H1 (cell line): ENCODE data around the gene CALM3. TPM values are rescaled to one million over a fixed set of nuclear protein-coding genes. Genes with fewer than 3 reads are reported as not detected.

Source experiments
- CTCF ChIA-PET: fragments of 300-600 bp; sonication (Branson Sonifier 250); formaldehyde crosslinking; loops from one replicate; lab custom pipeline; 2021; ENCODE audit not compliant: partially characterized antibody; lab: Charles Lee
- POLR2A ChIA-PET: fragments of 300-600 bp; sonication (Branson Sonifier 250); formaldehyde crosslinking; loops from one replicate; lab custom pipeline; 2021; ENCODE audit warnings: inconsistent platforms; ENCODE audit not compliant: partially characterized antibody; lab: Charles Lee
- DNase-seq, 2 experiments: peaks; one replicate each; pipeline versions ENCODE4 v3.0.0 to v3.0.0-alpha.2; 2010 to 2022; ENCODE audit warnings: low spot score in 2 of 2, low read depth in 1 of 2, mixed read lengths in 1 of 2
- FAIRE-seq: peaks from 2 replicates; lab custom pipeline; 2011; peaks lifted over from hg19 to GRCh38; lab: Jason Lieb, UNC
- H2AFZ ChIP-seq: 2 replicates; pipeline ENCODE4 v1.8.1; 2012; ENCODE audit warnings: low read length, inconsistent platforms
- H2AK5ac ChIP-seq: 2 replicates; pipeline ENCODE4 v1.6.1; 2013; ENCODE audit warnings: low read depth, low read length
- H2BK120ac ChIP-seq: replicated peaks from 2 replicates; pipeline ENCODE3; 2013; ENCODE audit warnings: low read depth, low read length, inconsistent platforms
- H2BK12ac ChIP-seq: 2 replicates; pipeline ENCODE4 v1.6.1; 2013; ENCODE audit warnings: low read depth, low read length
- H2BK15ac ChIP-seq: 2 replicates; pipeline ENCODE4 v1.6.1; 2013; ENCODE audit warnings: low read length
- H2BK20ac ChIP-seq: 2 replicates; pipeline ENCODE4 v1.6.1; 2013; ENCODE audit warnings: low read length
- H2BK5ac ChIP-seq: 2 replicates; pipeline ENCODE4 v1.6.1; 2013; ENCODE audit warnings: low read depth, low read length
- H3K14ac ChIP-seq: 2 replicates; pipeline ENCODE4 v1.6.1; 2013; ENCODE audit warnings: inconsistent platforms; ENCODE audit not compliant: insufficient read length
- H3K18ac ChIP-seq: 2 replicates; pipeline ENCODE4 v1.6.1; 2013; ENCODE audit warnings: low read length; ENCODE audit errors: extremely low read depth
- H3K23ac ChIP-seq: 2 replicates; pipeline ENCODE4 v1.6.1; 2013; ENCODE audit warnings: inconsistent platforms; ENCODE audit not compliant: insufficient read length
- H3K23me2 ChIP-seq: 2 replicates; pipeline ENCODE4 v1.6.1; 2013; ENCODE audit warnings: low read depth, low read length
- H3K27ac ChIP-seq: 2 replicates; pipeline ENCODE4 v1.6.1; 2011; ENCODE audit warnings: low read depth, low read length, inconsistent platforms
- H3K27me3 ChIP-seq, 4 experiments: replicated peaks in 1 of 4; 1 replicate in 1 of 4; 2 replicates in 3 of 4; pipeline versions ENCODE4 v1.6.1 to v1.8.1; 2011 to 2013; ENCODE audit warnings: low read length in 3 of 4, mild to moderate bottlenecking in 3 of 4, inconsistent platforms in 2 of 4, mixed read lengths in 2 of 4, moderate library complexity in 1 of 4; ENCODE audit not compliant: control insufficient read depth in 3 of 4, insufficient read depth in 3 of 4; ENCODE audit errors: extremely low read depth in 1 of 4
- H3K36me3 ChIP-seq, 4 experiments: 2 replicates each; pipeline versions ENCODE4 v1.6.1 to v1.8.1; 2011 to 2013; ENCODE audit warnings: mild to moderate bottlenecking in 4 of 4, low read length in 3 of 4, moderate library complexity in 2 of 4, control low read depth in 1 of 4, inconsistent platforms in 1 of 4; ENCODE audit not compliant: insufficient read depth in 4 of 4, control insufficient read depth in 2 of 4
- H3K4ac ChIP-seq: replicated peaks from 2 replicates; pipeline ENCODE3; 2013; ENCODE audit warnings: low read length, low read depth, mixed read lengths, inconsistent platforms; ENCODE audit not compliant: insufficient read length
- H3K4me1 ChIP-seq, 4 experiments: replicated peaks in 1 of 4; 1 replicate in 1 of 4; 2 replicates in 3 of 4; pipeline versions ENCODE4 v1.6.1 to v1.8.1; 2011 to 2013; ENCODE audit warnings: low read length in 3 of 4, inconsistent platforms in 2 of 4, mixed read lengths in 1 of 4; ENCODE audit not compliant: insufficient read depth in 4 of 4, control insufficient read depth in 3 of 4
- H3K4me2 ChIP-seq, 2 experiments: 2 replicates each; pipeline versions ENCODE4 v1.6.1 to v1.8.1; 2011 to 2013; ENCODE audit warnings: low read depth in 2 of 2, low read length in 2 of 2, control low read depth in 1 of 2, inconsistent platforms in 1 of 2, mild to moderate bottlenecking in 1 of 2; ENCODE audit not compliant: insufficient read depth in 1 of 2
- H3K4me3 ChIP-seq, 4 experiments: fragments of 200-600, 300-600 bp in 1 of 4; sonication (generic), shearing (Covaris generic), sonication (Bioruptor Twin) in 1 of 4; 2 replicates each; pipeline versions ENCODE4 v1.5.1 to v1.8.1; 2011 to 2016; ENCODE audit warnings: low read length in 4 of 4, low read depth in 3 of 4, control low read depth in 2 of 4, inconsistent platforms in 2 of 4, mild to moderate bottlenecking in 2 of 4, mixed read lengths in 1 of 4, moderate library complexity in 1 of 4; ENCODE audit not compliant: insufficient read depth in 2 of 4; ENCODE audit errors: extremely low read depth in 1 of 4
- H3K56ac ChIP-seq: replicated peaks from 2 replicates; pipeline ENCODE3; 2013; ENCODE audit warnings: low read depth, mild to moderate bottlenecking, mixed read lengths, low read length, inconsistent platforms; ENCODE audit not compliant: insufficient read length
- H3K79me1 ChIP-seq: 2 replicates; pipeline ENCODE4 v1.6.1; 2013; ENCODE audit warnings: low read depth, low read length, control low read depth
- H3K79me2 ChIP-seq, 2 experiments: 2 replicates each; pipeline versions ENCODE4 v1.6.1 to v1.8.1; 2012 to 2013; ENCODE audit warnings: low read length in 2 of 2, mild to moderate bottlenecking in 2 of 2, inconsistent platforms in 1 of 2; ENCODE audit not compliant: insufficient read depth in 2 of 2, control insufficient read depth in 1 of 2
- H3K9ac ChIP-seq, 4 experiments: replicated peaks in 1 of 4; 1 replicate in 1 of 4; 2 replicates in 3 of 4; pipeline versions ENCODE4 v1.6.1 to v1.8.1; 2011 to 2013; ENCODE audit warnings: low read depth in 3 of 4, low read length in 3 of 4, control low read depth in 2 of 4, mild to moderate bottlenecking in 2 of 4, moderate library complexity in 2 of 4, inconsistent platforms in 1 of 4; ENCODE audit errors: extremely low read depth in 1 of 4
- H3K9me3 ChIP-seq, 2 experiments: 2 replicates each; pipeline versions ENCODE4 v1.6.1 to v1.8.1; 2012 to 2013; ENCODE audit warnings: mild to moderate bottlenecking in 2 of 2, moderate library complexity in 2 of 2, control low read depth in 1 of 2, inconsistent platforms in 1 of 2, low read depth in 1 of 2, low read length in 1 of 2, mixed read lengths in 1 of 2; ENCODE audit not compliant: insufficient read depth in 2 of 2
- H4K20me1 ChIP-seq, 2 experiments: replicated peaks in 1 of 2; 2 replicates each; pipeline versions ENCODE3 to v1.8.1; 2011 to 2013; ENCODE audit warnings: inconsistent platforms in 2 of 2, low read length in 2 of 2, mild to moderate bottlenecking in 1 of 2; ENCODE audit not compliant: insufficient read depth in 2 of 2, control insufficient read depth in 1 of 2
- H4K5ac ChIP-seq: 2 replicates; pipeline ENCODE4 v1.6.1; 2013; ENCODE audit warnings: low read length, low read depth, mixed read lengths, inconsistent platforms; ENCODE audit not compliant: insufficient read length
- H4K8ac ChIP-seq: 2 replicates; pipeline ENCODE4 v1.8.0; 2013; ENCODE audit warnings: mild to moderate bottlenecking, moderate library complexity, low read length, inconsistent platforms; ENCODE audit not compliant: insufficient read depth; ENCODE audit errors: extremely low read depth
- H4K91ac ChIP-seq: replicated peaks from 2 replicates; pipeline ENCODE3; 2013; ENCODE audit warnings: low read length, mixed read lengths, inconsistent platforms; ENCODE audit not compliant: insufficient read length
- ASH2L ChIP-seq: fragments of 200-600, 300-600 bp; sonication (generic); IDR thresholded peaks from one replicate; pipeline ENCODE4 v1.7.1; 2017; ENCODE audit warnings: low read length
- CBX5 ChIP-seq: fragments of 300-800, 300-1000 bp; sonication (generic); IDR thresholded peaks from 2 replicates; pipeline ENCODE4 v1.7.1; 2016; ENCODE audit warnings: antibody characterized with exemption, low read length, low read depth
- EZH2 ChIP-seq: fragments of 200-600 bp; sonication (generic); IDR thresholded peaks from 2 replicates; pipeline ENCODE4 v1.7.1; 2012; ENCODE audit warnings: low read depth, mild to moderate bottlenecking, moderate library complexity, low read length, inconsistent platforms; ENCODE audit not compliant: severe bottlenecking
- FOSL1 ChIP-seq: IDR thresholded peaks from 2 replicates; pipeline ENCODE4 v1.6.1; 2011; ENCODE audit warnings: mild to moderate bottlenecking, low read depth, low read length, moderate library complexity; ENCODE audit not compliant: insufficient read depth
- HDAC6 ChIP-seq: IDR thresholded peaks from one replicate; pipeline ENCODE4 v1.7.1; 2012; ENCODE audit warnings: low read depth, mild to moderate bottlenecking, inconsistent platforms, low read length, moderate library complexity
- JUN ChIP-seq: IDR thresholded peaks from 2 replicates; pipeline ENCODE4 v1.6.1; 2011; ENCODE audit warnings: low read depth, mild to moderate bottlenecking, improper control_type of control experiment, low read length
- JUND ChIP-seq: IDR thresholded peaks from 2 replicates; pipeline ENCODE4 v1.6.1; 2011; ENCODE audit warnings: mild to moderate bottlenecking, improper control_type of control experiment, low read length
- NRF1 ChIP-seq: IDR thresholded peaks from 2 replicates; pipeline ENCODE4 v1.6.1; 2011; ENCODE audit warnings: mild to moderate bottlenecking, low read depth, low read length, improper control_type of control experiment
- SAP30 ChIP-seq: fragments of 300-600 bp; sonication (generic); IDR thresholded peaks from 2 replicates; pipeline ENCODE4 v1.7.1; 2012; ENCODE audit warnings: low read length, moderate library complexity, mild to moderate bottlenecking, inconsistent platforms; ENCODE audit not compliant: insufficient read depth, insufficient replicate concordance
- SUZ12 ChIP-seq: fragments of 200-600 bp; sonication (generic); IDR thresholded peaks from 2 replicates; pipeline ENCODE4 v1.6.1; 2012; ENCODE audit warnings: mild to moderate bottlenecking, inconsistent platforms, low read length, moderate library complexity, mixed read lengths
- TAF7 ChIP-seq: optimal IDR thresholded peaks from 2 replicates; pipeline ENCODE3; 2011; ENCODE audit warnings: low read depth, mild to moderate bottlenecking, inconsistent platforms, low read length, moderate library complexity, borderline replicate concordance
- TBP ChIP-seq: IDR thresholded peaks from 2 replicates; pipeline ENCODE4 v1.6.1; 2011; ENCODE audit warnings: low read depth, low read length, improper control_type of control experiment
- WGBS, 2 experiments: shearing (Covaris generic) in 1 of 2; methylation state at CpG; one replicate each; pipeline versions ENCODE4 v1.1.6 to v1.1.7; 2013 to 2015; ENCODE audit warnings: low lambda C conversion rate in 2 of 2, mixed read lengths in 2 of 2, inconsistent platforms in 1 of 2, low coverage in 1 of 2, missing lambda C conversion rate in 1 of 2; ENCODE audit not compliant: insufficient replicate concordance in 2 of 2, insufficient coverage in 1 of 2, insufficient read length in 1 of 2; ENCODE audit errors: extremely low coverage in 1 of 2, missing lambda C conversion rate in 1 of 2; 5-methylcytosine and 5-hydroxymethylcytosine counted together
- polyA plus RNA-seq, 7 experiments: library from polyadenylated mRNA; depleted of rRNA in 3 of 7; stranded (reverse) in 5 of 7; unstranded in 2 of 7; fragments of >200 nt in 5 of 7; fragments of 200-250 nt in 2 of 7; gene quantifications; 1 replicate in 5 of 7; 2 replicates in 1 of 7; 4 replicates in 1 of 7; pipeline versions ENCODE4 v1.2.1 to v1.2.3, GENCODE V29; 2011 to 2013; ENCODE audit warnings: missing spikeins in 2 of 7, mixed read lengths in 2 of 7
- total RNA-seq: library from RNA; stranded (reverse); fragmentation: NEBNext Ultra II Directional; extraction: Animal tissue kit (Norgen Biotek cat#: 25700); gene quantifications from 2 replicates; pipeline ENCODE4 v1.2.1, GENCODE V29; 2021
- TF ChIP-seq, protein P1 (sequence below): IDR thresholded peaks from 2 replicates; pipeline ENCODE4 v1.6.1; 2012; ENCODE audit warnings: inconsistent platforms

The CALM3 gene
- total and polyA plus RNA-seq, 2 of the 8 experiments (the other 6 are each of a cell fraction or from before 2014, with no cell fraction given): 315 to 326 TPM

DNA sequence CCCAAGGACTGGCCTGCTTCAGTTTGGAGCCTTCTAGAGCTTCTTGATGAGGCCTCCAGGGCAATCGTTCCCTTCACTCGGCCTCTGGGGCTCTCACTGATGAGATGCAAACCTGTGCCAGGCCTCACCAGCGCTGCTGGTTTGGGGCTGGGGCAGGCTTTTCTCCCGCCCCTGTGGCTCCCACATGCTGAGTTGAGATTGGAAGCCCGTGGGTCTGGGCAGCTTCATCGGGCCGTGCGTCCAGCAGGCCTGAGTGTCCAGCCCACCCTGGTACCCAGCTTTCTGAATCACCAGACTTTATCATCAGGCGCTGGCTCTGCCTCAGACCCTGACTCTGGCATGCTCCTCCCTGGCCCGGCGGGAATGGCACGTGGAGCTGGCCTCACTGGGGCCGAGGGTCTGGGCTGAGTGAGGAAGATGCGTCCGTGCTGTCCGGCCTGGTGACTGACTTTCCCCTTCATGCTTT, 4.3 kb downstream of the CALM3 start:
- Histone ChIP-seq H2AFZ (no peak overlapping the region), H3K18ac (no peak overlapping the region), H4K8ac (no peak overlapping the region), H2BK5ac (no peak overlapping the region; the same call in 1 of the 2 replicates), H4K20me1 (peaks cover 20 to 39% of the 10 kb centered on the region in 2 experiments), H4K91ac (no peak overlapping the region), H2BK20ac (no peak overlapping the region), H2AK5ac (no peak overlapping the region), H2BK120ac (no peak overlapping the region), H3K23me2 (peaks cover 11% of the 10 kb centered on the region), H3K4me1 (peaks cover 0 to 19% (median 9%) of the 10 kb centered on the region in 4 experiments; a peak in 5 of 7 replicates), H3K4me3 (no peak overlapping the region), H3K56ac (no peak overlapping the region), H2BK12ac (no peak overlapping the region), H3K36me3 (peaks cover 16 to 44% (median 40%) of the 10 kb centered on the region in 4 experiments; a peak in 7 of 8 replicates), H2BK15ac (no peak overlapping the region), H3K27ac (no peak overlapping the region), H3K79me1 (peaks cover 16% of the 10 kb centered on the region), H3K9me3 (no peaks in the 10 kb centered on the region), H3K23ac (no peak overlapping the region), H4K5ac (no peak overlapping the region), H3K27me3 (no peaks in the 10 kb centered on the region), H3K4me2 (no peak overlapping the region), H3K4ac (no peak overlapping the region), H3K9ac (no peak overlapping the region; a peak in 2 of 7 replicates), H3K14ac (no peak overlapping the region), H3K79me2 (peaks cover 15 to 36% of the 10 kb centered on the region in 2 experiments)
- WGBS, 2 experiments: 88% methylated on average over 15 of the region's 16 CpGs; no CpG with 5 or more reads in 1 of the 2 experiments
- no peak for DNase-seq
- ChIA-PET CTCF (interaction anchor here (0.5 to 3.4 kb wide), 12 partner anchors 9 to 126 kb away, joined by 3 to 21 read pairs (median 5); partner anchors contain the start of gene DACT3), POLR2A (interaction anchor here (1.0 kb wide), 1 partner anchor 26 kb away, joined by 4 read pairs; no protein-coding TSS in a partner anchor)
- FAIRE-seq: no peak
- TF ChIP-seq, protein P1, sequence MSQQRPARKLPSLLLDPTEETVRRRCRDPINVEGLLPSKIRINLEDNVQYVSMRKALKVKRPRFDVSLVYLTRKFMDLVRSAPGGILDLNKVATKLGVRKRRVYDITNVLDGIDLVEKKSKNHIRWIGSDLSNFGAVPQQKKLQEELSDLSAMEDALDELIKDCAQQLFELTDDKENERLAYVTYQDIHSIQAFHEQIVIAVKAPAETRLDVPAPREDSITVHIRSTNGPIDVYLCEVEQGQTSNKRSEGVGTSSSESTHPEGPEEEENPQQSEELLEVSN: no peak
- TF ChIP-seq ASH2L: no peak
- TF ChIP-seq NRF1: no peak
- TF ChIP-seq JUND: no peak
- no peak for TF ChIP-seq SUZ12
- TF ChIP-seq SAP30: no peak
- no peak for TF ChIP-seq TBP
- TF ChIP-seq FOSL1: no peak
- no peak for TF ChIP-seq TAF7
- TF ChIP-seq HDAC6: no peak
- TF ChIP-seq JUN: no peak
- no peak for TF ChIP-seq CBX5
- no peak for TF ChIP-seq EZH2
